ENCODE results near the gene TNNI3.

- TF ChIP-seq CTCF (IDR thresholded peaks at IDR 0.05; ENCODE audit: insufficient read depth, low read length, poor library complexity, severe bottlenecking), result no peak
- no peak for TF ChIP-seq EZH2phosphoT487 (conservative IDR thresholded peaks at IDR 0.05; ENCODE audit: low read length)
Measured at GRCh38 chr19:55146705-55147273, 10.7 kb downstream of the TNNI3 start.
